ENCODE data around the gene DYRK3.

Gene DYRK3

GRCh38 chr1:206655471-206655882 is 20.1 kb downstream of the DYRK3 start:
- no peak for TF ChIP-seq ZFX (IDR thresholded peaks at IDR 0.05)
- TF ChIP-seq, protein P1, sequence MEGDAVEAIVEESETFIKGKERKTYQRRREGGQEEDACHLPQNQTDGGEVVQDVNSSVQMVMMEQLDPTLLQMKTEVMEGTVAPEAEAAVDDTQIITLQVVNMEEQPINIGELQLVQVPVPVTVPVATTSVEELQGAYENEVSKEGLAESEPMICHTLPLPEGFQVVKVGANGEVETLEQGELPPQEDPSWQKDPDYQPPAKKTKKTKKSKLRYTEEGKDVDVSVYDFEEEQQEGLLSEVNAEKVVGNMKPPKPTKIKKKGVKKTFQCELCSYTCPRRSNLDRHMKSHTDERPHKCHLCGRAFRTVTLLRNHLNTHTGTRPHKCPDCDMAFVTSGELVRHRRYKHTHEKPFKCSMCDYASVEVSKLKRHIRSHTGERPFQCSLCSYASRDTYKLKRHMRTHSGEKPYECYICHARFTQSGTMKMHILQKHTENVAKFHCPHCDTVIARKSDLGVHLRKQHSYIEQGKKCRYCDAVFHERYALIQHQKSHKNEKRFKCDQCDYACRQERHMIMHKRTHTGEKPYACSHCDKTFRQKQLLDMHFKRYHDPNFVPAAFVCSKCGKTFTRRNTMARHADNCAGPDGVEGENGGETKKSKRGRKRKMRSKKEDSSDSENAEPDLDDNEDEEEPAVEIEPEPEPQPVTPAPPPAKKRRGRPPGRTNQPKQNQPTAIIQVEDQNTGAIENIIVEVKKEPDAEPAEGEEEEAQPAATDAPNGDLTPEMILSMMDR (conservative IDR thresholded peaks at IDR 0.05): no peak
- H3K27ac ChIP-seq: no peak overlapping the region

DNA sequence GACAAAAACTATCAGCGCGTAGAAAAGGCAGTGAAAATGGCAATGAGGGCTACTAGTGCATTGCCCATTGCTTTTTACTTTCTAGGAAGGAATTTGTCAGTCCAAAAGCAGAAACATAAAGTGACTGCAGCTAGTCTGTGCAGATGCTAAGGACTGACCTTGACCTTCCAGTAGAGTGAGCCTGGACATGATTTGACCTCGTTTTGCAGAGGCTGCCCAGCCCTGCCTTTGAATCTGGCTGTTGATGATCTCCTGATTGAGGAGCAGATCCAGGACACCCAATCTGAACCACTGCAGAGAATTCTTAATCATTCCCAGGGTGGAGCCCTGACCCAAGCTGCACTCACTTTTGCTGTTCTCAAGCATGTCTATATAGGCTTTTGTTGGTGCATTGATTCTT is 21.6 kb downstream of the DYRK3 start:
- no peak overlapping the region for H3K27ac ChIP-seq
- TF ChIP-seq, protein P1 (conservative IDR thresholded peaks at IDR 0.05): no peak
- TF ChIP-seq ZFX (IDR thresholded peaks at IDR 0.05): no peak

- TF ChIP-seq, protein P1 (conservative IDR thresholded peaks at IDR 0.05): no peak
- TF ChIP-seq ZFX (IDR thresholded peaks at IDR 0.05): no peak
- no peak overlapping the region for H3K27ac ChIP-seq
Observed at GRCh38 chr1:206657751-206658150, 22.4 kb downstream of the DYRK3 start.

DNA sequence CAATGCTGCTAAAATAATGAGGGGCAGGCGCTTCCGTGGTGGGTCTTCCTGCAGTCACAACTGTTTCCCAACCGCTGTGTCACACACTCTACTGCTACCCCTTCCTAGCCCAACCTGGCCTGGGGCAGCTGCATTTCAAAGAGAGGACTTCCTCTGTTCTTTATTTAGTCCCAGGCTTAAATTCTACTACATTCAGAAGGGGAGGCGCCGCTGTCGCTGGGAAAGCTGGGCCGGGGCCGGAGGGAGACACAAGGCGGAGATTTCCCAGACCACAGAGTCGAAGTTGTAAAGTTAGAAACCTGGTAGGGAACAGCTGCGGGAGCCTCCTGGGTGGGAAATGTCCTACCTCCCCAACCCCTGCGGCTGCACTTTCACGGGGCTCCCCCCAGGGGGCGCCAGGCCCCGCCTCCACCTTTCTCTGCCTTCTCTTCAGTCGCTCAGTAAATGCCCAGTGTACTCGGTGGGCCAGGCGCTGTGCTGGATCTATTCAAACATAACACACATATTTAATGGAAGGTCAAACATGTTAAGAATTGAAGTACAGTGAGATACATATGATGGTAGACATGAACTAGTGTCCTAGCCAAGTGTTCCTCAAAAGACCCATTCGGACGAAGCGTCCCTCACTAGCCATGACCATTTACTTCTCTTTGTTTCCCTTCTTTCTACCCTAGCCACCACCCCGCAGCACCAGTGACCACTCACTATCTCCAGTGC is 23.1 kb downstream of the DYRK3 start:
- TF ChIP-seq, protein P1 (conservative IDR thresholded peaks at IDR 0.05): peak; percentile 86
- no peak for TF ChIP-seq ZFX (IDR thresholded peaks at IDR 0.05)
- H3K27ac ChIP-seq: no peak overlapping the region

GRCh38 chr1:206658981-206659273 is 23.6 kb downstream of the DYRK3 start:
- H3K27ac ChIP-seq: no peak overlapping the region
- TF ChIP-seq ZFX (IDR thresholded peaks at IDR 0.05): no peak
- TF ChIP-seq, protein P1 (conservative IDR thresholded peaks at IDR 0.05): no peak

- TF ChIP-seq, protein P1 (conservative IDR thresholded peaks at IDR 0.05): no peak
- no peak for TF ChIP-seq ZFX (IDR thresholded peaks at IDR 0.05)
- no peak overlapping the region for H3K27ac ChIP-seq
Observed at GRCh38 chr1:206660136-206660535, 24.8 kb downstream of the DYRK3 start.

DNA sequence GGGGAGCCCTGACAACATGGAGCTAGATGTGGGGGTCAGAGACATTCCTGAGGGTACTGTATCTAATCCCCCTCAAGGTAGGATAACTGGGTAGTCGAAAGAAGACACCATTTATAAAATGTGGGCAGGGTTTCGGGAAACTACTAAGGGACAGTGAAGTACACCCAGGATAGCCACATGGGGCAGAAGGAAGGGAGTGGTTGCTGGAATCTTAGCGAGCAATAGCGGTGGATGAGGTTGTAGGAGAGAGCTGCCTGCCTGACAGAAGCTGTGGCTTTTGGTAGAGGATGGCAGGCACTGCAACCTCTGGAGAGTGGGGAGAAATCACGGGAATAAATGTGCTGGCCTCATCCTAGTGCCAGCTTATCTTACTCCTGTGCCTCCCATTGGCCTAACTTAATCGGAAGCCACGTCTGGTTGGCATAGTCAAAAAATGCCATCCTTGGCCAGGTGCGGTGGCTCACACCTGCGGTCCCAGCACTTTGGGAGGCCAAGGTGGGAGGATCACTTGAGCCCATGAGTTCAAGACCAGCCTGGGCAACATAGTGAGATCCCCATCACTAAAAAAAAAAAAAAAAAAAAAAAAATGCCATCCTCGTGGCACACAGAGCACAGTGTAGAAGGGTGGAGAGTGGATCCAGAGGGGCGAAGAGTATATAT is 26.0 kb downstream of the DYRK3 start:
- no peak overlapping the region for H3K27ac ChIP-seq
- no peak for TF ChIP-seq ZFX (IDR thresholded peaks at IDR 0.05)
- TF ChIP-seq, protein P1 (conservative IDR thresholded peaks at IDR 0.05): no peak

Measured in C4-2B (cell line).